GM18505 (cell line): ENCODE results near the gene FAS.

Experiments
- ATAC-seq: cut with Tn5 transposase; IDR thresholded peaks from one replicate; pipeline ENCODE4 v1.9.1; 2021; ENCODE audit not compliant: unreplicated experiment
- POLR2A ChIP-seq: IDR thresholded peaks from 4 replicates; pipeline ENCODE4 v1.6.1; 2011; ENCODE audit warnings: borderline replicate concordance; ENCODE audit not compliant: insufficient read depth, insufficient read length; ENCODE audit errors: extremely low read depth

Gene FAS

GRCh38 chr10:89062861-89063260 is 72.3 kb downstream of the FAS start:
- ATAC-seq: no peak
- no peak for TF ChIP-seq POLR2A

DNA sequence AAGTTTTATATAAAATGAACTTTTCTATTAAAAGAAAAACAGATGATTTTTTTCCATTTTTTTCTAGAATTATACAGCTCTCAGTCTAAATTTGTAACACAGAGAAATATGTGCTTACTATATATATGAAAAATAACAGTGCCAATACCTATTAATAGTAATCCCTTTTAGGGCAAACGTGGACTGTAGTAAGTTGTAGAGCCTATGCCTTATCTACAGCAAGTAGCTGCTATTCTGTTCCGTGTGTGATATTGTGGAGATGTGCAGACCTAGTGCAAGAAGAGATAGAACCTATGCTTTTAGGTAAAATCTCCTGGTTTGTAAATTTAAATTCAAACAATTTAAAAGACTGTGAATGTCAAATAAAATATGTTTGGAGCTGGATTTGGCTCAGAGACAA is 72.9 kb downstream of the FAS start:
- no peak for ATAC-seq
- TF ChIP-seq POLR2A: no peak

DNA sequence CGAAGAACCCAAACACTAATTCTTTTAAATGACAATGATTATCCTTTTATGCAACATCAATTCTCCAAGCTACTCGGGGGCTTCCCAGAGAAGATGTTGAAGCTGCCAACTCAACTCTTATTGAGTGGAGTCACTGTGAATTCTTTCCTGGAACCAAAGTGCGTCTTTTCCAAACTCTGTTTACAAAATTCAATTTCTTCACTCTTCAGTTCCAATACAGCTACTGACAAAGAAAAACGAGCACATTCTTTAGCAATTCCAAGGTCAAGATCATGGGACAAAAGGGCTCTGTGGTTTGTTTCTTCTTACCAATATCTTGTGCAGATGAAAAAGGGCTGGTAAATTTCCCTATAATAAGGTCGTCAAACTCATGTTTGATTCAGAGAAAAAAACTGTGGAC is 74.2 kb downstream of the FAS start:
- no peak for ATAC-seq
- TF ChIP-seq POLR2A: no peak
